ENCODE results near the gene HOXC4.
"Not testable (repeated sequence)": the region's sequence is repeated elsewhere in the genome, so short reads cannot be mapped to it uniquely, and the experiment has no call there.

The HOXC4 gene

DNA sequence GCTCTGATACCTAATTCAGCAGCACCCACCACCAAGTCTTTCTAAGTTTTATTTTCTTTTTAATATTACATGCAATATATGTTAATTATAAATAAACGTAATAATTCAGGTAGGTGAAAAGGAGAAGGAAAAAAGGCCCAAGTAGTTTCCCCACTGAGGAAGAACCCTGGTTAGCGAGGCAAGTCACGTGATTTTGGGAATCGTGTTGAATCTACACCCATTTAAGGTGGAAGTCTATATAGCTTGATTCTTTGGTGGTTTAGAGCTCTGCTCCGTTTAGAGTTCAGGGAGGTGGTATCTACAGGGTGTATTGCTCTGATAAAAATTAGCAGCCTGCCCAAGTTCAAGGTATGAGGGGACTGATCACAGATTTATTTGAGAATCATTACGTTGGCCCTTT lies 47.0 kb downstream of the HOXC4 start:
- not testable (repeated sequence) for H3K27ac ChIP-seq (ENCODE audit: low read length); H3K9me3 ChIP-seq (ENCODE audit: insufficient read depth, low read depth, low read length); H3K4me3 ChIP-seq (ENCODE audit: low read length); H3K36me3 ChIP-seq (ENCODE audit: insufficient read depth, low read depth, low read length); H3K9ac ChIP-seq (ENCODE audit: low read depth, low read length); H3K4me1 ChIP-seq (ENCODE audit: insufficient read depth, low read length)
- peaks cover 90% of the 10 kb centered on the region for H3K27me3 ChIP-seq (ENCODE audit: insufficient read depth, low read length)

DNA sequence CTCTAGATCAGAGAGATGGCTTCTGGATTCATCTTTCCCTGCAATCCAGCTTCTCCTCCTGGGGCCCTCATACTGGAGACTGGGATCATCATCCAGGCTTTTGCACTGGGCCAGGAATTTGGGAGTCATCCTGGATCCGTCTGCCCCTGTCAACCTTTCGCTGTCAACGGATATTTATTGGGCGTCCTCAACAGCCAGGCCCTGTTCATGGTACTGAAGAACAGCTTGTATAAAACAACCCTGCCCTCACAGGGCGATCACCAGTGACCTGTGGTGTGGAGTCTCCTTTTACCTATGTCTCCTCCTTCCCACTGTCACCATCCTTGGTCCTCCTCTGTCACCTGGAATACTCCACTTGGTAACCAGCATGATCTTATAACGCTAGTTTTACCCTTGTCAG lies 48.6 kb downstream of the HOXC4 start:
- not testable (repeated sequence) for H3K9me3 ChIP-seq (ENCODE audit: insufficient read depth, low read depth, low read length); H3K9ac ChIP-seq (ENCODE audit: low read depth, low read length); H3K27ac ChIP-seq (ENCODE audit: low read length); H3K4me1 ChIP-seq (ENCODE audit: insufficient read depth, low read length); H3K4me3 ChIP-seq (ENCODE audit: low read length); H3K36me3 ChIP-seq (ENCODE audit: insufficient read depth, low read depth, low read length)
- peaks cover 90% of the 10 kb centered on the region for H3K27me3 ChIP-seq (ENCODE audit: insufficient read depth, low read length)

DNA sequence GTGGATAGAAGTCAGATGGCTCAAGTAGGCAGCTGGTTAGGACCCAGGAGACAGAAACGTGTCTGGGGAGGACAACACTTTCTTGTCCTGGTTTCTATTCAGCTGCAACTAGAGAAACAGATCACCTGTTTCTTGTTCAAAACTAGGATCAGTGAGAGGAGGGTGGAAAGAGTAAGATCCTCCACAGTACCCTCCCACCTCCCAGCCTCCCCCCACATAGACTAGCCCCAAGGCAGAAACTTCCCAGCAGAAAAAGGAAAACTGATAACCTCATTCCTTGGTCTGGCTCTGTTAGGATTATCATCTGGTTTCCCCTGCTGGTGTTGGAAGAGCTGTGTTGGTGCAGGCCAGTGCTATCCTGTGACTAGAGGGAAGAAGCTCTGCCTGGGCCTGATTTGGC lies 50.2 kb downstream of the HOXC4 start:
- H3K27me3 ChIP-seq (ENCODE audit: insufficient read depth, low read length): peaks cover 100% of the 10 kb centered on the region
- H3K27ac ChIP-seq (ENCODE audit: low read length); H3K4me3 ChIP-seq (ENCODE audit: low read length); H3K9ac ChIP-seq (ENCODE audit: low read depth, low read length); H3K9me3 ChIP-seq (ENCODE audit: insufficient read depth, low read depth, low read length); H3K36me3 ChIP-seq (ENCODE audit: insufficient read depth, low read depth, low read length); H3K4me1 ChIP-seq (ENCODE audit: insufficient read depth, low read length): not testable (repeated sequence)

All from iPS-20b (cell line).